Activated CD8-positive, alpha-beta memory T cell treated with anti-CD3 and anti-CD28 coated beads for 4 hours (primary cell): ENCODE measurements around the gene NSMF.
"Not testable (repeated sequence)": the region's sequence is repeated elsewhere in the genome, so short reads cannot be mapped to it uniquely, and the experiment has no call there.

Source experiments
- DNase-seq, 2 donors: peaks; one replicate each; pipeline ENCODE4 v3.0.0-alpha.2; 2020; ENCODE audit warnings: low read depth in 2 of 2

NSMF gene

GRCh38 chr9:137458194-137459151 is 661 bp downstream of the NSMF start:
- DNase-seq = no peak

GRCh38 chr9:137457406-137458193 is 1.5 kb downstream of the NSMF start:
- no peak for DNase-seq

GRCh38 chr9:137456864-137457405 is 2.2 kb downstream of the NSMF start:
- DNase-seq = no peak

DNA sequence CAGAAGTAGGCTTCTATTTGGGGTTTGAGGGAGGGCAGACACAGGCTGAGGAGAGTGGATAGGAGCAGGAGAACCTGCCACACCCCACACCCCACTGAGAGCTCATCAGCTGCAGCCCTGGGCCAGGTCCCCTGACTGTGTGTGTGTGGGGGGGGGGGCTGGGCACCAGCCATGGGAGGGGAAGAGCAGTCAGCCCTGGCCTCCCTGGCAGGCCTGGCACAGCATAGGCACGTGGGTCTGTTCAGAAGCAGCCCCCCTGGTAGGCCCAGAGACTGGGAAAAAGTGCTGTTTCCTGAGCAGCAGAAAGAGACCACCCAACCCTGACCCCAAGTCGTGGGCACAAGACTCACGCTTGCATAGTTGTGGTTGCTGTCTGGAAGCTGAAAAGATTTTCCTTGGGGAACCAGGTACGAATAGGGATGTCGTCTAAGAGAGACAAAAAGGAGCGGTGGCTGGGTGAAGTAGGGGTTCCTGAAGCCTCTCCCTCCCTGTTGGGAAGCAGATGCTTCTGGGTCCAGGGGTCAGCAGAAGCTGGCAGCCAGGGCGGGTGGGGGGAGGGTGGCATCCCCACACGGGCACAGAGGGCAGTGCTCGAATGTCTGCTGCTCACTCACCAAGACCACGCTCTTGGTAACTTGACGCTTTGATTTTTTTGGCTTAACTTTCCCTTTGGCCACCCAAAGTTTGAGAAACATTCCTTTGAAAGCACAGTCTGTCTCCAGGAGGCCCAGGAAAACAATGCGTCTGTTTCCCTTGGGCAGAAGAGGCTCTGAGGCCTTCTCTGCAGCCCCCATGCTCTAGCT is 2.9 kb downstream of the NSMF start:
- DNase-seq = no peak

DNA sequence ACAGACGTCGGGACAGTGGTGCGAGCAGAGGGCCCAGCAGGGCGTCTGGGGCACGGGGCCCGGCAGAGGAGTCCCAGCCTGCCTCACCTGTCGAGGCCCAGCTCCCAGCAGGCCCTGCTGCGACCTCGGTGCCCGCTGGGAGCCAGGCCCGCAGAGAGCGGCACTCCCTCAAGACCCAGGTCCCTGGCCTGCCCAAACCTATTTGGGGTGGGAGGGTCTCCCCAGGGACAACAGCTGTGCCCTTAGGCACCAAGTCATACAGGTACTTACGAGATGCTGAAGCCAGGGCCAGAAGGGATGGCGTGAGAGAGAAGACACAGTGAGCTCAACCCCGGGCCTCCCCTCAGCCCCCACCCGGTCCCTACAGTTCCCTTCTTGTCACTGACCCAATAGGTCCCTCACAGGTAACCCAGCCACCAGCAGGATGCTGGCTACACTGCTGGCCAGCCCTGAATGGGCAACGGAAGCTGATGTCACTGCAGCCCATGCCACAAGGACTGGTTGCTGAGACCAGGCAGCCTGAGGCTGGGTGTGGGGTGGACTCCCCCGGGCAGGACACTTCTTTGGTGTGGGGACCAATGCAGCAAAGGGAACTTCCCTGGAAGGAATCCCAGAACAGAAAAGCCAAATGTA is 3.7 kb downstream of the NSMF start:
- no peak for DNase-seq

DNA sequence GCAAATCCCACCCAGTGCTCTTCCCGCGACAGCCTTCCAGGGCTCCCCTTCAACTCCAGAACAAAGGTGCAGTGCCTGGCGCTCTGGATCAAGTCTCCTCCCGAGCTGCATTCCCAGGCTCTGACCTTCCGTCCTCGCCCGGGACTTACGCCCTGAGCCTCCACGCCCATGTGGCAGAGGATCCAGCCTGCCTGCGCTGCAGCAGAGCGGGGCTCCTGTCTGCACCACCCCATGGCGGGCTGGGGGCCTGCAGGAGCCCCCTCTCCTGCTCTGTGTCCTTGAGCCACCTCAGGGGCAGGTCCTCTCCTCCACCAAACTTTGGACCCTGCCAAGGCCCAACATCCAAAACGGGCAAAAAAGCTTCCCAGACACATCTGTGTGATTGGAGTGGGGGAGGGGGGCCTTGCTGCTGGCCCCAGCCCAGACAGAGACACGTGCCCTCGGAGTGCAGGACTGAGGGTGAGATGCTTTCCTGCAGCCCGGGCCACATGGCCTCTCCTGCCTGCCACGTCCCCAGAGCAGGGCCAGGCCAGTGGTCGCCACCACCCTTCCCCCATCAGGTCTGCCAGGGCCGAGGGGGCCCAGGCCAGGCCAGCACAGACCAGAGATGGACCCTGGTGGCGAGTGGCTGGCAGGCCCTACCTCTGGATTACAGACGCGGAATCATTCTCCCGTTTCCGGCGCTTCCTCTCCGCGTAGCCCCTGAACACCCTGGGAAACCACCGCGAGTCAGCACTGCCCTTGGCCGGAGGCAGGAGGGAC is 4.4 kb downstream of the NSMF start:
- DNase-seq = no peak

GRCh38 chr9:137454145-137454596 is 5.0 kb downstream of the NSMF start:
- DNase-seq = no peak

DNA sequence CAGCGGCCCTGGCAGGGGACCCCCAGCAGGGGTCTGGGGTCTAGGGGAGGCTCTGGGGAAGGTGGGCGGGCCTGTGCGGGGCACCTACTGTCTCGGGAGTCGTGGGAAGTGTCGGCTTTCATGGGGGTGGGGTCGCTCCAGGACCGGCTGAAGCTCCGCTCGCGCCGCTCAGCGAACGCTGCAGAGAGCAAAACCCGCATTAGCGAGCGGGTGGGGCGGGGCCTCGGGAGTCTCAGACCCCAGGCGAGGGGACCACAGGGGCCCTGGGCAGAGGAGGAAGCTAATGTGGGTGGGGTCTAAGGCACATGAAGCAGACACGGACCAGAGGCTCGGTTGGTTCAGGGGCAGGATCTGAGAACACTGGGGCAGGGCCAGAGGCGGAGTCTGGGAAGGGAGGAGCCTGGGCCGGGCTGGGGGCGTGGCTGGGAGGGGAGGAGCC is 5.5 kb downstream of the NSMF start:
- no peak for DNase-seq

- no peak for DNase-seq
Observed at GRCh38 chr9:137452761-137453642, 6.1 kb downstream of the NSMF start.

GRCh38 chr9:137452006-137452760 is 7.0 kb downstream of the NSMF start:
- no peak for DNase-seq

DNA sequence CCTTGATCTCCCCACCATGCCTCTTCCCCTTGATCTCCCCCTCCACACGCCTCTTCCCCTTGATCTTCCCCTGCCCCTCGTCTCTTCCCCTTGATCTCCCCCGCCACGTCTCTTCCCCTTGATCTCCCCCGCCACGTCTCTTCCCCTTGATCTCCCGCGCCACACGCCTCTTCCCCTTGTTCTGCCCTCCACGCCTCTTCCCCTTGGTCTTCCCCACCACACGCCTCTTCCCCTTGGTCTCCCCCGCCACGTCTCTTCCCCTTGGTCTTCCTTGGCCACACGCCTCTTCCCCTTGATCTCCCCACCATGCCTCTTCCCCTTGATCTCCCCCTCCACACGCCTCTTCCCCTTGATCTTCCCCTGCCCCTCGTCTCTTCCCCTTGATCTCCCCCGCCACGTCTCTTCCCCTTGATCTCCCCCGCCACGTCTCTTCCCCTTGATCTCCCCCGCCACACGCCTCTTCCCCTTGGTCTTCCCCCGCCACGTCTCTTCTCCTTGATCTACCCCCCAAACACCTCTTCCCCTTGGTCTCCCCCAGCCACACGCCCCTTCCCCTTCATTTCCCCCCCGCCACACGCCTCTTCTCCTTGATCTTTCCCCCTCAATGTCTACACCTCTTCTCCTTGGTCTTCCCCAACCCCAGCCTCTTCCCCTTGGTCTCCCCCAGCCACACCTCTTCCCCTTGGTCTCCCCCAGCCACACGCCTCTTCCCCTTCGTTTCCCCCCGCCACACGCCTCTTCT is 7.7 kb downstream of the NSMF start:
- not testable (repeated sequence) for DNase-seq

DNA sequence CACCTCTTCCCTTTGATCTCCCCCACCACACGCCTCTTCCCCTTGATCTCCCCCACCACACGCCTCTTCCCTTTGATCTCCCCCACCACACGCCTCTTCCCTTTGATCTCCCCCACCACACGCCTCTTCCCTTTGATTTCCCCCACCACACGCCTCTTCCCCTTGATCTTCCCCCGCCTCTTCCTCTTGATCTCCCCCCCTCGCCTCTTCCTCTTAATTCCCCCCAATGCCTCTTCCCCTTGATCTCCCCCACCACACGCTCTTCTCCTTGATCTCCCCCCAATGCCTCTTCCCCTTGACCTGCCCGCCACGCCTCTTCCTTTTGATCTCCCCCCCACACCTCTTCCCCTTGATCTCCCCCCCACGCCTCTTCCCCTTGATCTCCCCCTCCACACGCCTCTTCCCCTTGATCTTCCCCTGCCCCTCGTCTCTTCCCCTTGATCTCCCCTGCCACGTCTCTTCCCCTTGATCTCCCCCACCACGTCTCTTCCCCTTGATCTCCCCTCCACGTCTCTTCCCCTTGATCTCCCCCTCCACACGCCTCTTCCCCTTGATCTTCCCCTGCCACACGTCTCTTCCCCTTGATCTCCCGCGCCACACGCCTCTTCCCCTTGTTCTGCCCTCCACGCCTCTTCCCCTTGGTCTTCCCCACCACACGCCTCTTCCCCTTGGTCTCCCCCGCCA is 8.5 kb downstream of the NSMF start:
- peak in 1 of 2 donors; percentile 34 for DNase-seq

DNA sequence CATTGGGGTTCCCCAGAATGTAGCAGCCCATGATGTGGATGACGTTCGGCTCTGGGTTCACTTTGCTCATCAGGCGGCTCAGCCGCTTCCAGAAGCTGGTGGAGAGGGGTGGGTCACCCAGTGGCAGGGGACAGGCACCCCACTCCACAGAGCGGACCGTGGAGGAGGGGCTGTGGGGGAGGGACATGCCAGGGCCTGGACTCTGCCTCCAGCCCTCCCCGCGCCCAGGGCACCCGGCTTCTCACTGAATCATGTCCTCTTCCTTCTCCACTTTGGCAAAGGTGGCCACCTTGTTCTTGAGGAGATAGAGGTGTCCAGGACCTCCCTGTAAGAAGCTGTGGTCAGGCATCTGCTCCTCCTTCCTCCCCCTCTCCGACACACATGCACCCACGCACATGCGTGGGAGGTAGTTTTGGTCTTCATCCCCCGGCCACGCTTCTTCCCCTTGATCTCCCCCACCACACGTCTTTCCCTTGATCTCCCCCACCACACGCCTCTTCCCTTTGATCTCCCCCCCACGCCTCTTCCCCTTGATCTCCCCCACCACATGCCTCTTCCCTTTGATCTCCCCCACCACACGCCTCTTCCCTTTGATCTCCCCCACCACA is 9.1 kb downstream of the NSMF start:
- peak in 1 of 2 donors; percentile 68 for DNase-seq

DNA sequence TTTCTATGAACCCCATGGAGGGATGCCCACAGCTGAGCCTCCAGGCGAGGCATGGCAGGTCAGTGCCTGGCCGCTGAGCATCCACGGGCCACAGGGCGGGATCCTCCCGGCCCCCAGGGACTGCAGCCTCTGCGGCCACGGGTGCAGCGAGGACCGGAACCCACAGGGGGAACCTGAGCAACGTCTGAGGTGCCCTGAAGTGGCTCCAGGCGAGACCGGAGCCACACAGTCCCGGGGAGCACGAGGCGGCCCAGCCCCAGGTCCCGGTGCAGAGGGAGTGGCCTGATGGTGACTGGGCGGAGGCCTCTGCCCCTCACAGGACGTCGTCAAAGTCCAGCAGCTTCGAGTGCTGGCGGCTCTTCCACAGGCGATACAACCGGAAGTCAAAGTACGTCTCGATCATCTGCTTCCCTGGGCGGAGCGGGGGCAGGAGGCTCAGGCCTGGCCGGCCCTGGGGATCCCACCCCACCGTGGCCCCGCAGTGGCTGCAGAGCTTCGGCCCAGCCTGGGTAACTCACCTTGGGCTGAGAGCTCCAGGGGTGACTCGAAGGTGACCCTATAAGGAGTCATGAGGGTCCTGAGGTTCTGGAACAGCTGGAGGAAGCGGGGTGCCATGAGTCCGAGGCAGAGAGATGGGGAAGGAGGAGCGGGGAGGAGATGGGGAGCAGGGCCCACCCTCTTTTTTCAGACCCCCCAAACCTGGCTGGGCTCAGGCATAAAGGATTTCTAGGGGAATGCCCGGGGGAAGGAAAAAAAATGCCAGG is 9.9 kb downstream of the NSMF start:
- DNase-seq = no peak

- no peak for DNase-seq
Observed at GRCh38 chr9:137448602-137448962, 10.6 kb downstream of the NSMF start.
